Measurements from ENCODE around the gene SUSD4.

DNA sequence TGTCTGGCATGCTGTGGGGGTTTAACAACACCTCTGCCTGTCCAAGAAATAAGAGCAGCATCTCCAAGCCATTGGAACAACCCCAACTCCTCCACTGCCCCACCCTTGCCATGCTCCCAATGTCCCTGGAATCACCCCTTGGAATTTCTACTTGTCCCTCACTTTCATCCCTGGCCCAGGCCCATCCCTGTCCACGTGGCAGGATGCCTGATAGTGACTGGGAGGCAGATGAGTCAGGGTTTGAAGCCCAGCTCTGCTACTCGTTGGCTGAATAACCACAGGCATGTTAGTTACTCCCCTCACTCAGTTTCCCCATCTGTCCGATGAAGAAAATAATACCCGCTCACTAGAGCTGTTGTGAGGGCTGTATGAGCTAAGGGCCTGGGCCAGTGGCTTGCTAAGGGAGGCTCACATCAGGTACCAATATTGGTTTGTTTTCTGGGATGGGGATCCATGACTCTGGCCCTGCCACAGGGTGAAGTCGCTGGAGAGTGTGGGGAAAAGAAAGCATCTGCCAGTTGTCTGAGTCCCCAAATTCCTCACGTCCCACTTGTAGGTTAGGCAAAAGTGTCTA is 121.5 kb downstream of the SUSD4 start:
- TF ChIP-seq ZNF274 (IDR thresholded peaks at IDR 0.05; ENCODE audit: low read depth, low read length) (no peak), YY1 (IDR thresholded peaks at IDR 0.05; ENCODE audit: insufficient read depth, insufficient read length) (no peak)
